ENCODE data around the gene CLEC1A. TPM values are rescaled to one million over a fixed set of nuclear protein-coding genes. Genes with fewer than 3 reads are reported as not detected.

CLEC1A gene
- total RNA-seq, 1 experiment from 2014 or later, result not detected

DNA sequence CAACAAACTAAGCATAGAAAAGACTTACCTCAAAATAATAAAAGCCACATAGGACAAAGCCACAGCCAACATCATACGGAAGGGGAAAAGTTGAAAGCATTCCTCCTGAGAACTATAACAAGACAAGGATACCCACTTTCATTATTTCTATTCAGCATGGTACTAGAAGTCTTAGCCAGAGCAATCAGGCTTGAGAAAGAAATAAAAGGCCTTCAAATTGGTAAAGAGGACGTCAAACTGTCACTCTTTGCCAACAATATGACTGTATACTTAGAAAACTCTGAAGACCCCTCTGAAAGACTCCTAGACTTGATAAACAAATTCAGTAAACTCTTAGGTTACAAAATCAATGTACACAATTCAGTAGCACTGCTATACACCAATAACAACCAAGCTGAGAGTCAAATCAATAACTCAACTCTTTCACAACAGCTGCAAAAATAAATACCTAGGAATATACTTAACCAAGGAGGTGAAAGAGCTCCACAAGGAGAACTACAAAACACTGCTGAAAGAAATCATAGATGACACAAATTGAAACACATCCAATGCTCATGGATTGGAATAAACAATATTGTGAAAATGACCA, 11.6 kb upstream of the CLEC1A start:
- no TSS peak for BruUV-seq (replicated peaks)
- Histone ChIP-seq H4K20me1 (ENCODE audit: insufficient read depth) (no peaks in the 10 kb centered on the region), H2AFZ (ENCODE audit: low read depth, low read length, poor library complexity, severe bottlenecking) (no peak overlapping the region), H3K4me1 (ENCODE audit: control insufficient read depth in 1 of 2, insufficient read depth in 2 of 2, low read length in 2 of 2) (no peaks in the 10 kb centered on the region), H3K4me2 (ENCODE audit: low read length) (no peak overlapping the region), H3K9me3 (ENCODE audit: control insufficient read depth in 1 of 2, insufficient read depth in 1 of 2, low read depth in 1 of 2, low read length in 2 of 2) (no peaks in the 10 kb centered on the region), H3K9ac (ENCODE audit: low read length) (no peak overlapping the region), H3K27me3 (ENCODE audit: insufficient read depth, low read length) (no peaks in the 10 kb centered on the region), H3K36me3 (ENCODE audit: control insufficient read depth in 1 of 2, insufficient read depth in 2 of 2, low read length in 2 of 2) (no peaks in the 10 kb centered on the region), H3K4me3 (replicated peaks in 1 of 2; ENCODE audit: low read depth in 1 of 2, low read length in 2 of 2) (no peak overlapping the region), H3K79me2 (ENCODE audit: insufficient read depth, low read length) (no peaks in the 10 kb centered on the region), H3K9me2 (ENCODE audit: insufficient read depth) (no peaks in the 10 kb centered on the region), H3K27ac (ENCODE audit: low read depth, low read length) (no peak overlapping the region)
- TF ChIP-seq, protein P1, sequence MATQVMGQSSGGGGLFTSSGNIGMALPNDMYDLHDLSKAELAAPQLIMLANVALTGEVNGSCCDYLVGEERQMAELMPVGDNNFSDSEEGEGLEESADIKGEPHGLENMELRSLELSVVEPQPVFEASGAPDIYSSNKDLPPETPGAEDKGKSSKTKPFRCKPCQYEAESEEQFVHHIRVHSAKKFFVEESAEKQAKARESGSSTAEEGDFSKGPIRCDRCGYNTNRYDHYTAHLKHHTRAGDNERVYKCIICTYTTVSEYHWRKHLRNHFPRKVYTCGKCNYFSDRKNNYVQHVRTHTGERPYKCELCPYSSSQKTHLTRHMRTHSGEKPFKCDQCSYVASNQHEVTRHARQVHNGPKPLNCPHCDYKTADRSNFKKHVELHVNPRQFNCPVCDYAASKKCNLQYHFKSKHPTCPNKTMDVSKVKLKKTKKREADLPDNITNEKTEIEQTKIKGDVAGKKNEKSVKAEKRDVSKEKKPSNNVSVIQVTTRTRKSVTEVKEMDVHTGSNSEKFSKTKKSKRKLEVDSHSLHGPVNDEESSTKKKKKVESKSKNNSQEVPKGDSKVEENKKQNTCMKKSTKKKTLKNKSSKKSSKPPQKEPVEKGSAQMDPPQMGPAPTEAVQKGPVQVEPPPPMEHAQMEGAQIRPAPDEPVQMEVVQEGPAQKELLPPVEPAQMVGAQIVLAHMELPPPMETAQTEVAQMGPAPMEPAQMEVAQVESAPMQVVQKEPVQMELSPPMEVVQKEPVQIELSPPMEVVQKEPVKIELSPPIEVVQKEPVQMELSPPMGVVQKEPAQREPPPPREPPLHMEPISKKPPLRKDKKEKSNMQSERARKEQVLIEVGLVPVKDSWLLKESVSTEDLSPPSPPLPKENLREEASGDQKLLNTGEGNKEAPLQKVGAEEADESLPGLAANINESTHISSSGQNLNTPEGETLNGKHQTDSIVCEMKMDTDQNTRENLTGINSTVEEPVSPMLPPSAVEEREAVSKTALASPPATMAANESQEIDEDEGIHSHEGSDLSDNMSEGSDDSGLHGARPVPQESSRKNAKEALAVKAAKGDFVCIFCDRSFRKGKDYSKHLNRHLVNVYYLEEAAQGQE (IDR thresholded peaks at IDR 0.05; ENCODE audit: low read depth), result no peak
- TF ChIP-seq MAX (IDR thresholded peaks at IDR 0.05), result no peak
- no peak for TF ChIP-seq RAD21 (IDR thresholded peaks at IDR 0.05; ENCODE audit: low read depth)
- no peak for TF ChIP-seq JUND (IDR thresholded peaks at IDR 0.05)
- no peak for TF ChIP-seq EGR1 (IDR thresholded peaks at IDR 0.05; ENCODE audit: low read depth)
- TF ChIP-seq CEBPB (IDR thresholded peaks at IDR 0.05; ENCODE audit: low read depth), result no peak
- TF ChIP-seq YY1 (IDR thresholded peaks at IDR 0.05; ENCODE audit: extremely low read depth, insufficient replicate concordance, low read depth, low read length), result no peak
- no peak for TF ChIP-seq TCF7L2 (IDR thresholded peaks at IDR 0.05; ENCODE audit: borderline replicate concordance, extremely low read depth, insufficient read depth, insufficient read length)
- no peak for TF ChIP-seq ELF1 (IDR thresholded peaks at IDR 0.05; ENCODE audit: borderline replicate concordance, low read depth)
- TF ChIP-seq, protein P2, sequence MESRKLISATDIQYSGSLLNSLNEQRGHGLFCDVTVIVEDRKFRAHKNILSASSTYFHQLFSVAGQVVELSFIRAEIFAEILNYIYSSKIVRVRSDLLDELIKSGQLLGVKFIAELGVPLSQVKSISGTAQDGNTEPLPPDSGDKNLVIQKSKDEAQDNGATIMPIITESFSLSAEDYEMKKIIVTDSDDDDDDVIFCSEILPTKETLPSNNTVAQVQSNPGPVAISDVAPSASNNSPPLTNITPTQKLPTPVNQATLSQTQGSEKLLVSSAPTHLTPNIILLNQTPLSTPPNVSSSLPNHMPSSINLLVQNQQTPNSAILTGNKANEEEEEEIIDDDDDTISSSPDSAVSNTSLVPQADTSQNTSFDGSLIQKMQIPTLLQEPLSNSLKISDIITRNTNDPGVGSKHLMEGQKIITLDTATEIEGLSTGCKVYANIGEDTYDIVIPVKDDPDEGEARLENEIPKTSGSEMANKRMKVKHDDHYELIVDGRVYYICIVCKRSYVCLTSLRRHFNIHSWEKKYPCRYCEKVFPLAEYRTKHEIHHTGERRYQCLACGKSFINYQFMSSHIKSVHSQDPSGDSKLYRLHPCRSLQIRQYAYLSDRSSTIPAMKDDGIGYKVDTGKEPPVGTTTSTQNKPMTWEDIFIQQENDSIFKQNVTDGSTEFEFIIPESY (IDR thresholded peaks at IDR 0.05; ENCODE audit: extremely low read depth, insufficient replicate concordance, low read length), result no peak
- no peak for TF ChIP-seq POLR2A (IDR thresholded peaks at IDR 0.05; ENCODE audit: borderline replicate concordance, extremely low read depth, insufficient read depth, insufficient read length)
- ChIA-PET POLR2A (no interaction called here), RAD21 (ENCODE audit: low non-redundant PET in 1 of 2, low total read pairs in 2 of 2, uncharacterized antibody in 2 of 2, unreplicated experiment in 2 of 2) (no interaction called here), CTCF (no interaction called here)
- DNase-seq (ENCODE audit: low read depth, low spot score) (no peak), ATAC-seq (no peak)
- intact Hi-C loops (cut with micrococcal nuclease), result no loop called here
